ENCODE results near the gene CCDC92.

CCDC92 gene

GRCh38 chr12:123972457-123973401 lies at the start of gene CCDC92, which contains the start of gene ZNF664:
Gene CCDC92 (minus strand): TSS chr12:123972831. CDS start chr12:123944305, 28,526 bp downstream.
Gene ZNF664 (plus strand): TSS chr12:123973215. CDS start chr12:124012145, 38,930 bp downstream.
- DNase-seq = peak; percentile 87
- in situ Hi-C loops (cut with MboI; ENCODE audit: low pct_unique_long_range_greater_than_20kb, low sequenced_read_pairs) = loop anchor here (5.0 kb wide), 1 partner anchor 40 kb away; no protein-coding TSS in a partner anchor

- in situ Hi-C loops (cut with MboI; ENCODE audit: low pct_unique_long_range_greater_than_20kb, low sequenced_read_pairs) = loop anchor here (10.0 kb wide), 1 partner anchor 743 kb away; no protein-coding TSS in a partner anchor
- no peak for DNase-seq
Observed at GRCh38 chr12:124022161-124022560, 49.5 kb upstream of the CCDC92 start.

GRCh38 chr12:124021007-124021406 lies 48.4 kb upstream of the CCDC92 start:
- DNase-seq = no peak
- in situ Hi-C loops (cut with MboI; ENCODE audit: low pct_unique_long_range_greater_than_20kb, low sequenced_read_pairs) = loop anchor here (10.0 kb wide), 1 partner anchor 744 kb away; no protein-coding TSS in a partner anchor

- in situ Hi-C loops (cut with MboI; ENCODE audit: low pct_unique_long_range_greater_than_20kb, low sequenced_read_pairs) = loop anchor here (10.0 kb wide), 1 partner anchor 744 kb away; no protein-coding TSS in a partner anchor
- DNase-seq = no peak
Observed at GRCh38 chr12:124020514-124020949, 47.9 kb upstream of the CCDC92 start.

GRCh38 chr12:124019115-124019514 lies 46.5 kb upstream of the CCDC92 start:
- in situ Hi-C loops (cut with MboI; ENCODE audit: low pct_unique_long_range_greater_than_20kb, low sequenced_read_pairs) = no loop called here
- no peak for DNase-seq

- in situ Hi-C loops (cut with MboI; ENCODE audit: low pct_unique_long_range_greater_than_20kb, low sequenced_read_pairs) = no loop called here
- DNase-seq = no peak
Observed at GRCh38 chr12:124018539-124018938, 45.9 kb upstream of the CCDC92 start.

GRCh38 chr12:124017064-124017463 lies 44.4 kb upstream of the CCDC92 start:
- DNase-seq = no peak
- in situ Hi-C loops (cut with MboI; ENCODE audit: low pct_unique_long_range_greater_than_20kb, low sequenced_read_pairs) = no loop called here

- in situ Hi-C loops (cut with MboI; ENCODE audit: low pct_unique_long_range_greater_than_20kb, low sequenced_read_pairs) = no loop called here
- no peak for DNase-seq
Observed at GRCh38 chr12:124015494-124016461, 43.1 kb upstream of the CCDC92 start.

- in situ Hi-C loops (cut with MboI; ENCODE audit: low pct_unique_long_range_greater_than_20kb, low sequenced_read_pairs) = loop anchor here (5.0 kb wide), 1 partner anchor 41 kb away; the partner anchor contains the start of genes CCDC92 and ZNF664
Observed at GRCh38 chr12:124013073-124013472, 40.4 kb upstream of the CCDC92 start.

GRCh38 chr12:124011435-124012115 lies 38.9 kb upstream of the CCDC92 start:
- DNase-seq = no peak
- in situ Hi-C loops (cut with MboI; ENCODE audit: low pct_unique_long_range_greater_than_20kb, low sequenced_read_pairs) = loop anchor here (5.0 kb wide), 1 partner anchor 39 kb away; the partner anchor contains the start of genes CCDC92 and ZNF664

More at GRCh38 chr12:124013073-124013472, 40.4 kb upstream of the CCDC92 start:
- peak; percentile 50 for DNase-seq

GRCh38 chr12:124010687-124011086 lies 38.1 kb upstream of the CCDC92 start:
- in situ Hi-C loops (cut with MboI; ENCODE audit: low pct_unique_long_range_greater_than_20kb, low sequenced_read_pairs) = loop anchor here (5.0 kb wide), 1 partner anchor 38 kb away; the partner anchor contains the start of genes CCDC92 and ZNF664
- no peak for DNase-seq

- in situ Hi-C loops (cut with MboI; ENCODE audit: low pct_unique_long_range_greater_than_20kb, low sequenced_read_pairs) = loop anchor here (5.0 kb wide), 1 partner anchor 37 kb away; the partner anchor contains the start of genes CCDC92 and ZNF664
- no peak for DNase-seq
Observed at GRCh38 chr12:124009781-124010180, 37.1 kb upstream of the CCDC92 start.

GRCh38 chr12:124008595-124008994 lies 36.0 kb upstream of the CCDC92 start:
- in situ Hi-C loops (cut with MboI; ENCODE audit: low pct_unique_long_range_greater_than_20kb, low sequenced_read_pairs) = no loop called here
- no peak for DNase-seq

GRCh38 chr12:124007826-124008570 lies 35.4 kb upstream of the CCDC92 start:
- in situ Hi-C loops (cut with MboI; ENCODE audit: low pct_unique_long_range_greater_than_20kb, low sequenced_read_pairs) = no loop called here
- DNase-seq = peak; percentile 39

GRCh38 chr12:124006846-124007713 lies 34.4 kb upstream of the CCDC92 start:
- no peak for DNase-seq
- in situ Hi-C loops (cut with MboI; ENCODE audit: low pct_unique_long_range_greater_than_20kb, low sequenced_read_pairs) = no loop called here

- peak; percentile 44 for DNase-seq
- in situ Hi-C loops (cut with MboI; ENCODE audit: low pct_unique_long_range_greater_than_20kb, low sequenced_read_pairs) = no loop called here
Observed at GRCh38 chr12:124006085-124006845, 33.6 kb upstream of the CCDC92 start.

All from KBM-7 (cell line).